NCI-H1092 (cell line): ENCODE measurements around the gene ZNF337.
"Not testable (repeated sequence)": the region's sequence is repeated elsewhere in the genome, so short reads cannot be mapped to it uniquely, and the experiment has no call there.

ENCODE experiments used
- DNase-seq: peaks from one replicate; lab custom pipeline; 2025; lab: John Stamatoyannopoulos, UW

ZNF337 gene

DNA sequence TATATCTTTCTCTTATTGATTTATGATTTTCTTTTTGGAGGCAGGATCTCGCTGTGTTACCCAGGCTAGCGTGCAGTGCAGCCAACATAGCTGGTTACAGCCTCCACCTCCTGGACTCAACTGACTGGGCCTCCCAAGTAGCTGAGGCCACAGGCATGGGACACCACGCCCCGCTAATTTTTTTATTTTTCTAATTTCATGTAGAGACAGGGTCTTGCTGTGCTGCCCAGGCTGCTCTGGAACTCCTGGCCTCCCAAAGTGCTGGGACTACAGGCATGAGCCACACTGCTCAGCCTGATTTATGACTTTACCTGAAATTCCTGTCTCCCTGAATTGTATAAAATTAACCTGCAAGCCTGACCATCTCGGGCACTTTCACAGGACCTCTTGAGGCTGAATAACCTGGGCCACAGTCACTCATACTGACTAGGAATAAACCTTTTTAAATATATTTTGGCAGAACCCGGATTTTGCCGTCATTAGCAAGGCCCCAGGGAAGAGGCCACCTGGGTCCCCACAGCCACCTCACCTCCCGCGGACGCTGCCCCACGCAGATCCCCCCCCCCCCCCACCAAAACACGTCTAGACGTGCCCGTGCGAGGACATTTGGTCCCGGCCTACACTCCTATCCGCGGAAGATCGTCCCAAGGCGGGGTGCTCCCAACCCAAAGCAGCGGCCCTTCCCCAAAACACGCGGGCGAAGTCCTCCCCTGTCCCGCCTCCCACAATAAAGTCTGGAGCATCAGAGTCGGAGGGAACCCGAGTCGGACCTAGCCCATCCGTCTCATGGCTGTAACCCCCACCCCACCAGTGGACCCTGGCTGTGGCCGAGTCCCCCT is 902 bp downstream of the ZNF337 start:
- DNase-seq: no peak

DNA sequence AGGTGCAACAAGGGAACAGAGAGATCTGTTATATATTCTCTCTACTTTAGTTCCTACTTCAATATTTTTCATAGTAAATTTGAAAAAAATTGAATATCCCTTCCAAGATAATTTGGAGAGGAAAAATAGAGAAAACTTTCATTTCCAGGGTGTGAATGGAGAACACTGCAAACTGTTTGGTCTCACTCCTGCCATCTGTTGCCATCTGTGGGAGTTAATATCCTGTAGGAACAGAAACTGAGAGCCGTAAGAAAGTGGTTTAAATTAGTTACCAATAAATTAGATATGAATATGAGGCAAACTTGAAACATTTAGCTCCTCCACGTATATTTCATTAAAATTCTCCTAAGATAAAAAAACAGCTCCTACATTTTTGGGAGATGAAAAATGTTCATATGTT is 4.2 kb downstream of the ZNF337 start:
- no peak for DNase-seq

DNA sequence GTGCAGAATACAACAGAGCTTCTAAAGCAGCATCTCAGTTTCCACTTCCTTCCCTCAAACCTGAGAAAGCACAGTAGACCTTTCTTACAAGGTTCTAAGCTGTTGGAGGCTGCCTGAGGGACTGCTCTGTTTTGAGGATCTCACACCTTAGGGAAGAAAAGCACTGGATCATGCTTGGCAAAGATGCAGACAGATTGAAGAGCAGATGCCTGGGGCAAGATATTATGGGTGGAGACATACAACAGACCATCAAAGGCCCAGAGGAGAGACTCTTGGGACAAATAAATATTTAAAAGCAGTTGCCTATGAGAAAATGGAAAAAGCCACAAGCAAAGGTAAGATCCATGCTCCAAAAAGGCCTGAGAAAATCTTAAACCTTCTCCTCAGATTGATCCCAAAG is 6.2 kb downstream of the ZNF337 start:
- no peak for DNase-seq

DNA sequence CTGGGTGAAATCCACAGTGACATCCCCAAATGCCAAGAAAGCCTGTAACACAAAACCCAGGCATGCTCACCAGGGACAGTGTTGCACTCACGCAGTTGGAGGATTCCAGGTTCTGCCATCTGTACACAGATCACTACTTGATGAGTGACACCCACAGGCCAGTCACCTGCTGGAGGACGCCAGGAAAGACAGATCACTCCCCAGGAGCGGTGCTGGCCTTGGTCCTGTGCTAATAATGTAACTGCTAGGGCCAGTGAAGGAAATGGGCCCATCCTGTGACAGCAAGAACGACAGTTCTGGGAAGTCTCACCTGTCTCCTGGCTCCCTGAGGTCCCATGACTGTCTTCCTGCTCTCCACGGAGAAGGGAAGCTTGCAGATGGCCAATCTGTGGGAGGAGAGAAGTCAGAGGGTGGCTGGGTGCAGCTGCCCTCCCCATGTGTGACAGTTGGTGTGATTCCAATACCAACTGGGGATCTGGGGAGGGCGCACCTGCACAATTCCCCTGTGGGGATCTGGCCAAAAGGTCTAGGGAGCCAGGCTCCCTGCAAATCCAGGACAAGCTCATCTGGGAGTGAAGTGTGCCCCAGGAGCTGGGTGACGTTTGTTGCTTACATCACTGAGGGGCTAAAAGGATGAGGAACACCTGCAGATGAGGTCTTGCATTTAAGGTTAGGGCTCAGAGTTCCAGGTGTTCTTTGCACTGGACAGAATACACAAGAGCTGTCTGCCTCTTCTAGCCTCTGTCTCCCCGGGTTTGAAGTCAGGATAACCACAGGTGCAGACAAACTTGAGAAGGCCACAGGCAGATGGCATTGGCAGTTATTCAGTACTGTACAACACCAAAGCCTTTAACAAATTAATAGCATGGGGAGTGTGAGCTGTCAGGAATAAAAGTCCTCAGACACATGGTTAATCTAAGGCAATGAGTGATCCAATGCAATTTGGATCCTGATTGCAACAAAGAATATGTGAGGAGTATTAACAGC is 10.3 kb downstream of the ZNF337 start:
- no peak for DNase-seq

DNA sequence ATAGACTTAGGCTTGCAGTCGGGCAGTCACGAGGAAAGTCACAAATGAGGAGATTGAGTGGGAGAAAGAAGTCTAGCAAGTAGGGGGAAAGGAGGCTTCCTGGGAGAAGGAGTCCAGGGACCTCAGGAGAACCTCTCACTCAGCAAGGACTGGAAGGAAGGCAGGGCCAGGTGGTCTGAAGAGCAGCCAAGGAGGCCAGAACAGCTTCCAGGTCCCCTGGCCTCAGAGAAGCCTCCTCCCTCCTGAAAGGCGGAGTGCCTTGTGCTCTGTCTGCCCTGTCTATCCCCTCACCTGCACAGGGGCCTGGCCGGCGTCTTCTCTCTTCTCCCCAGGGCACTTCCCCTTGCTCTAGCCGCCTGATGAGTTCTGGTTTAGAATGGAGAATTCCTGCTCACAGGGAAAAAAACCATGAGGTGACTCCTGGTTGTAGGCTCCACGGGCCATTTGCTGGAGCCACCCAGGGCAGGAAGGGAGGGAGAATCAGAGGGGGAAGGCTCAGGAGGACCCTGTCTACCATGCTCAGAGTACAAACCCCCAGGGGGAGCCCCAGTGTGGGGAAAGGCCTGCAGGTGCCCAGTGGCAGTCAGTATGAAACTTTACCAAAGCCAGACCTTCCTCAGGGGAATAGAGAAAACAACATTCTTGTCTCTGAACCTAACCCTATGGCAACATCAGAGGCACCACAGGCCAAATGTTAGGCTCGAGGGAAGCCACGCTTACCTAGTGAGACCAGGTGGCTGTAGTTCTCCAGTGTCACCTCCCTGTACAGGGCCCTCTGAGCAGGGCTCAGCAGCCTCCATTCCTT is 11.2 kb downstream of the ZNF337 start:
- DNase-seq: no peak

DNA sequence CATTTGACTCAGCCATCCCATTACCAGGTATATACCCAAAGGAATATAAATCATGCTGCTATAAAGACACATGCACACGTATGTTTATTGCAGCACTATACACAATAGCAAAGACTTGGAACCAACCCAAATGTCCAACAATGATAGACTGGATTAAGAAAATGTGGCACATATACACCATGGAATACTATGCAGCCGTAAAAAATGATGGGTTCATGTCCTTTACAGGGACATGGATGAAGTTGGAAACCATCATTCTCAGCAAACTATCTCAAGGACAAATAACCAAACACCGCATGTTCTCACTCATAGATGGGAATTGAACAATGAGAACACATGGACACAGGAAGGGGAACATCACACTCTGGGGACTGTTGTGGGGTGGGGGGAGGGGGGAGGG is 12.8 kb downstream of the ZNF337 start:
- not testable (repeated sequence) for DNase-seq

DNA sequence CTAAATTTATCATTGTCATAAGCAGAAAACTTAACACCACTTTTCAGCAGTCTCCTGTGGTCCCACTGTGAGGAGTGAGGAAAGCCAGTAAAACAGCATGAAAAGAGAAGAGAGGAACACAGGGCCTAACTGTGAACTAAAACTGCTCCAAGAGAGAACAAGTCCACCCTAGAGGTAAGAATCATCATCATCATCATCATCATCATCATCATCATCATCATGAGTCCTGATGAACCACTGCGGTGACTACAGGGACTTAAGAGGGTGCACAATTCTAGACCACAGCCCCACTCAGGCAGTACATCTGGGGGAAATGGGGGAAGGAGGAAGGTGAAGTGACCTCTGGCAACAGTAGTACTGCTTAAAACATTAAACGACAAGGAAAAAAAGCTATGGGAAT is 13.6 kb downstream of the ZNF337 start:
- no peak for DNase-seq

DNA sequence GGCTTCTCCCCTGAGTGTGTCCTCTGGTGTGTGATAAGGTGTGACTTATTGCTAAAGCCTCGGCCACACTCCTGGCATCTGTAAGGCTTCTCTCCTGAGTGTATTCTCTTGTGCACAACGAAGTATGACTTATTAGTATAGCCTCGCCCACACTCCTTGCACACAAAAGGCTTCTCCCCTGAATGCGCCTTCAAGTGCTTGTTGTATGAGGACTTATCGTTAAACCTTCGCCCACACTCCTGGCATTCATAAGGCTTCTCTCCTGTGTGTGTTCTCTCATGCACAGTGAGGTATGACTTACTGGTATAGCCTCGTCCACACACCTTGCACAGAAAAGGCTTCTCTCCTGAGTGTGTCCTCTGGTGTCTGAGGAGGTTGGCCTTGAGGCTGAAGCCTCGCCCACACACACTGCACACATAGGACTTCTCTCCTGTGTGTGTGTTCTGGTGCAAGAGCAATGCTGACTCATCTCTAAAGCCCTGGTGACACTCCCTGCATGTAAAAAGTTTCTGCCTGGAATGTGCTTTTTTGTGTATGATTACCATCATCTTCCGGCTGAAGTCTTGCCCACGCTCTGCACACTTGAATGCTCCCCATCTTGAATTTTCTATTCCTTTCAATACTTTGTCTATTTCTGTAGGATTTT is 20.4 kb downstream of the ZNF337 start:
- DNase-seq: no peak

DNA sequence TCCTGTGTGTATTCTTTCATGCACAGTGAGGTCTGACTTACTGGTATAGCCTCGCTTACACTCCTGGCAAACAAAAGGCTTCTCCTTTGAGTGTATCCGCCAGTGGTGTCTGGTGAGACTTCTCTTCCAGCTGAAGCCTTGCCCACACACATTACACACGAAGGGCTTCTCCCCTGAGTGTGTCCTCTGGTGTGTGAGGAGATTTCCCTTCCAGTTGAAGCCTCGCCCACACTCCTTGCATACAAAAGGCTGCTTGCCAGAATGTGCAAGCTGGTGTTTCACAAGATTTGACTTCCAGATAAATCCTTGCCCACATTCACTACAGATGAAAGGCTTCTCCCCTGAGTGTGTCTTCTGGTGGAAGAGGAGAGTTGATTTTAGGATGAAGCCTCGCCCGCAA is 21.5 kb downstream of the ZNF337 start:
- no peak for DNase-seq

DNA sequence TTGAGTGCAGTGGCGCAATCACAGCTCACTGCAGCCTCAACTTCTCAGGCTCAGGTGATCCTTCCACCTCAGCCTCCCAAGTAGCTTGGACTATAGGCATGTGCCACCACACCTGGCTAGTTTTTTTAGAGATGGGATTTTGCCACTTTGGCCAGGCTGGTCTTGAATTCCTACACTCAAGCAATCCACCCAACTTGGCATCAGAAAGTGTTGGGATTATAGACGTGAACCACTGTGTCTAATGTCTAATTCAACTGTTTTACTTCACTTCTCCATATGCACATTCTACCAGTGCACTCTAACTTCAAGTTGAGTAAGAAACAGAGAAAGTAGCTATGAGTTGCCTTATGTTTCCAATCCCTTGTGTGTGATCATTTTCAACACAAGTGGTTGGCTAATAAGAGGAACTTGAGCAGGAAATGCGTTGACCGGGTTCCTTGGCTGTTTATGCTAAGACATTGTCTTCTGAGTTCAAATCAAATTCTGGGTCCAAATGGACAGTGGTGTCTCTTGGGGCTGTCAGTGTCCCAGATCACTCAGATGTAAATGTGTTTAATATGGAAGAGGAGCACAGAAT is 23.9 kb downstream of the ZNF337 start:
- no peak for DNase-seq

DNA sequence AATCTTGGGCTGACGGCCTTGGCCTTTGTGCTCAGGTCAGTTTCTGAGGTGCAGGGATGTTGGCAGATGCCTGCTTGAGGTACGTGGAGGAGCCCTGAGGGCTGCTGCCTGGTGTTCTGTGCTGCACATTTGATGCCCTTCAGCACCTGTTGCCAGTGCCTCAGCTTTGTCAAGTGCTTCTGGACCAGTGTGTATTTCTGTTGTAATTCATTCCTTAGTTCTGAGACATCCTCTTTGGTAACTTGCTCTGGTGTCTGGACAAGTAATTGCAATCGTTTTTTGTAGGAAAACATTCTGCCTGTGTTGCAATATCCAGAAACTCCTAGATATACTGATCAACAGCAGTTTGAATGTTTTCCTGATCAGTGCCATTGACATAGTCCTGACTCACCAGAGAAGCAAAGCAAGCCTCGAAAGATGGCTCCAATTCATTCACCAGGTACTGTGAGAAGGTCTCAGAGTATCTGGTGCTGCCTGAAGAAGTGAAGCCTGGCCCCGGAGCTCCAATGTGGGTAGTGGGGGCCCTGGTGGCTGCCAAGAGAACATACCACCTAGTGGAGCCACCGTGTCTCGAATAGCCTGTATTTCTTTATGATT is 26.7 kb downstream of the ZNF337 start:
- no peak for DNase-seq

DNA sequence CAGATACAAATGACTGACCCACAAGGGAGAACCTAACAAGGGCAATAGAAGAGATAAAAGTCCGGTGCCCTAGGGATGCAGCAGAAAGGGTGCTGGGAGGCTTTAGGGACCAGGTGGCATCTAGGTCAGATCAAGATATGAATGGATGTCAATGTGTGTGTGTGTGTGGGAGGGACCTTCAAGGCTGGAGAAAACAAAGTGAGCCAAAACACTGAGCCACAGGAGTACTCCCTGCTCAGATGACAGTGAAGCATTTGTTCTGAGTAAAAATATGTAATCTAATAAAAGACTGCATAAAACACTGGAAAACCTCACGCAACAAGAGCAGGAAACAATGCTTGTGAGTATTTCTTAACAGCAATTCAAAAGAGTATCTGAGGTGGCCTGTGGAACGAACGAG is 28.2 kb downstream of the ZNF337 start:
- no peak for DNase-seq

DNA sequence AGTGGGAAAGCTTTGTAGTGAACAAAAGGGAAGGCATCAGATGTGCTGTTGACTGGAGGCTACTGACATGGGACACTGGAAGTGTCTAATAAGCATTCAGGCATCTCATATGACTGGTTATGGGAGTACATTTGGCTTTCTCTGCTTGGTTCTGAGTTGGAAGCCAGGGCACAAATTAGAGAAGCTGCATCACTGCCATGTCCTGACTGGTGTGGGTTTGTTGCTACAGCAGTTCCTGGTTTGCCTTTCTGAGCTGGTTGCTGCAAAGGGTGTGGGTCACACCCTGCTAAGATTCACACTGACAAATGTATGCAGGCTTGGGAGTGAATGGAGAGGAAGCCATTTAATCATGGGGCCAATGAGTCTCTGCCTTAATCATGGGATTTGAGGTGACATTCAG is 36.7 kb downstream of the ZNF337 start:
- no peak for DNase-seq

DNA sequence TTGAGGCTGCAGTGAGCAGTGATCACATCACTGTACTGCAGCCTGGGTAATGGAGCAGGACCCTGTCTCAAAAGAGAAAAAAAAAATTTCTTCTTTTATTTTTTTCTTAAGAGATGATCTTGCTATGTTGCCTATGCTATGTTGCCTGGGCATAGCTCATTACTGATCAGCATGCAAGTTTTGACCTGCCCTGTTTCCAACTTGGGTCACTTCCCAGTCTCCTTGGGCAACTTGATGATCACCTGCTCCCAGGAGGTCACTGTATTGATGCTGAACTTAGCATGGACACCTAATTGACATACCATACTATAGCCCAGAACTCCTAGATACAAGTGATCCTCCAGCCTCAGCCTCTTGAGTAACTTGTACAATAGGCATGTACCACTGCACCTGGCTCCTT is 42.2 kb downstream of the ZNF337 start:
- no peak for DNase-seq

DNA sequence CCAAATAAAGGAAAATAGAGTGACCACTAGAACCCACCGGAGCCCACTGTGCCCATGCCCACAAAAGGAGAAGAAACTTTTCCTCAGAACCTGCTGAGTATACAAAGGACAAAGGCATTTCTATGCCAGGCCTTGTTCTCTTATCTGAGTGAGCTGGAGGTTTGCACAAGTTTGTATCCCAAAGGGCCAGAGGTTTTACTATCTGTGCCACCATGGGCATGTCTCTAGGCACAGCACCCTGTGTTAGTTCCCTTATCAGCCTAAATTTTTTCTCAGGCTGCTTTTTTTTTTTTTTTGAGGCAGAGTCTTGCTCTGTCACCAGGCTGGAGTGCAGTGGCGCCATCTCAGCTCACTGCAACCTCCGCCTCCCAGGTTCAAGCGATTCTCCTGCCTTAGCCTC is 43.8 kb downstream of the ZNF337 start:
- DNase-seq: not testable (repeated sequence)

DNA sequence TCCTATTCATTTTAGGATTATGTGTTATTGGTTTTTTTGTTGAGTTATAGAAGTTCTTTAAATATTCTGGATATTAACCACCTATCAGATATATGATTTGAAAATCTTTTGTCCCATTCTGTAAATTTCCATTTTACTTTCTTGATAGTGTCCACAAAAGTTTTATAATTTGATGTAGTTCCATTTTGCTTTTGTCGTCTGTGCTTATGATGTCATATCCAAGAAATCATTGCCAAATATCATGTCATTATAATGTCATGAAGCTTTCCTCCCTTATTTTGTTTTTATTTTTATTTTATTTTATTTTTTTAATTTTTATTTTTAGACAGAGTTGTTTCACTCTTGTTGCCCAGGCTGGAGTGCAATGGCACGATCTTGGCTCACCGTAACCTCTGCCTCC is 51.8 kb downstream of the ZNF337 start:
- no peak for DNase-seq

DNA sequence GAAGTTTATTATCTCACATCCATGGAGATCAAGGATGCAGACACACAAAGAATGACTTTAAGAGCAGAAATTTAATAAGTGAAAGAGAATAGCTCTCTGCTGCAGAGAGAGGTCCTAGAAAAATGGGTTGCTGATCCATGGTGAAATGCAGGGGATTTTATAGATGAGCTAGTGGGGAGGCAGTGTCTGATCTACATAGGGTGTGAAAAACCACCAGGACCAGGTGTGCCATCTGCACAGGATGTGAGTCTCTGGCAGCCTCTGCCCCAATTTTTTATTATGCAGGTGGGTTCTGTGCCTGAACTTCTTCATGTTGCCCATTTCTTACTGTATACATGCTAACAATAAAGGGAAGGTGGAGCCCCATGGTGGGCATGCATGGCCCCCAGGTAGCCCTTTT is 52.9 kb downstream of the ZNF337 start:
- no peak for DNase-seq

DNA sequence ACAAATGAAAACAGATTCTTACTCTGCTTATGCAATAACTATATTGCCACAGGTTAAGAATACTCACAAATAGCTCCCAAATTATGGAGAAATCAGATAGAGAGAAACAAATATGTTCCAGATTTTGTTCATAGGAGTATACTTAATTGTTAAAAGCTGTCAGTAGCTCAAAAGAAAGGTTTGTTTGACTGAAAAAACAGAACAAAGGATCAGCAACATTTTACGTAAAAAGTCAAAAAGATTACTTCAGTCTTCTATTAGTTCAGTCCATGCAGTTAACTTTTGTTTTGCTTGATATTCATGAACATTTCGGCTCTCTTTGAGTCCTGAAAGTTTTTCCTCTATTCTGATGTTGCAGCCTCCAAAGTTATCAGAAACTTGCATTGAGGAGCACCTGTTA is 59.4 kb downstream of the ZNF337 start:
- DNase-seq: no peak

DNA sequence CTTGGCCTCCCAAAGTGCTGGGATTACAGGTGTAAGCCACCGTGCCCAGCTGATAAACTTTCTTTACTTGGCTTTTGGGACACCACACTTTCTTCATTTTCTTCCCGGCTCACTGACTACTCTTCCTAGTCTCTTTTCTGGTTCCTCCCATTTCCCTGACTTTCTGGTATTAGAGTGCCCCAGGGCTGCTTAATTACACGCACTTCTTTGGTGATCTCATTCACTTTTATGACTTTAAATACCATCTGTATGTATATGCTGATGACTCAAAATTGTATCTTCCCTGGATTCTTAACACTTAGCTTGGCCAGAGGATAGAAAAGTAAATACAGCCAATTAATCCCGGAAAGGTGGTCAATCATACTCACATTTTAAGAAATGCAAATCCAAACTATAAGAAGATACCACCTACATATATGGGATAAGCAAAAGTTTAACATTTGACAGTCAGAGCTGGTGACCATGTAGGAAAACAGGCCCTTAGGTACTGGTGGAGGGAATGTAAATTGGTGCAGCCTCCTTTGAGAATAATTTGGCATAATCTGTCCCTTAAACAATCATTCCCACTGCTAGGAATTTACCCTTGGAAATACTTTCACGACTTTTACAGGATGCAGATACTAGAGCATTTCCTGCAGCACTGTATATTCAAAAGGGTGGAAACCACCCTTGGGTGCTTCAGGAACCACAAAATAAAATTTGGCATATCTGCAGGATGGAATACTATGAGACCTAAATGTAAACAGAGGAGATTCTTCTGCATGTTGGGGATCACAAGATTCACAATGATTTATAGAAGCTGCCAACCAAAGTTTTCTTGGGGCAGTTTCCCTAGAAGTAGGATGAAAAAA is 63.5 kb downstream of the ZNF337 start:
- DNase-seq: no peak

DNA sequence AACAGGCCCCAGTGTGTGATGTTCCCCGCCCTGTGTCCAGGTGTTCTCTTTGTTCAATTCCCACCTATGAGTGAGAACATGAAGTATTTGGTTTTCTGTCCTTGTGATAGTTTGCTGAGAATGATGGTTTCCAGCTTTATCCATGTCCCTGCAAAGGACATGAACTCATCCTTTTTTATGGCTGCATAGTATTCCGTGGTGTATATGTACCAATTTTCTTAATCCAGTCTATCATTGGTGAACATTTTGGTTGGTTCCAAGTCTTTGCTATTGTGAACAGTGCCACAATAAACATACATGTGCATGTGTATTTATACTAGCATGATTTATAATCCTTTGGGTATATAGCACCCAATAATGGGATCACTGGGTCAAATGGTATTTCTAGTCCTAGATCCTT is 66.0 kb downstream of the ZNF337 start:
- not testable (repeated sequence) for DNase-seq
